Measurements from ENCODE around the gene COX4I1.

COX4I1 gene

GRCh38 chr16:85849388-85849787 lies 49.9 kb downstream of the COX4I1 start:
- DNase-seq (ENCODE audit: extremely low spot score) = no peak
- ChIA-PET POLR2A (no interaction called here), CTCF (interaction anchor here (0.6 to 1.1 kb wide), 3 partner anchors 28 to 85 kb away, joined by 3 to 5 read pairs (median 3); no protein-coding TSS in a partner anchor)
- TF ChIP-seq BHLHE40 (IDR thresholded peaks at IDR 0.05; ENCODE audit: borderline replicate concordance) = no peak
- TF ChIP-seq L3MBTL2 (conservative IDR thresholded peaks at IDR 0.05) = no peak
- TF ChIP-seq PKNOX1 (IDR thresholded peaks at IDR 0.05) = no peak
- TF ChIP-seq FOXA1 (IDR thresholded peaks at IDR 0.05) = no peak
- TF ChIP-seq TARDBP (IDR thresholded peaks at IDR 0.05) = no peak
- TF ChIP-seq NFRKB (IDR thresholded peaks at IDR 0.05) = no peak
- no peak for TF ChIP-seq CTBP1 (IDR thresholded peaks at IDR 0.05; ENCODE audit: borderline replicate concordance)
- TF ChIP-seq FOXK2 (IDR thresholded peaks at IDR 0.05) = no peak
- TF ChIP-seq LEF1 (IDR thresholded peaks at IDR 0.05; ENCODE audit: borderline replicate concordance) = no peak
- TF ChIP-seq SUZ12 (IDR thresholded peaks at IDR 0.05) = no peak
- TF ChIP-seq ELF4 (IDR thresholded peaks at IDR 0.05) = no peak
- TF ChIP-seq FOXM1 (IDR thresholded peaks at IDR 0.05; ENCODE audit: borderline replicate concordance) = no peak
- no peak for TF ChIP-seq ARNT (IDR thresholded peaks at IDR 0.05)
- TF ChIP-seq ZNF384 (IDR thresholded peaks at IDR 0.05) = no peak
- TF ChIP-seq HDGF (IDR thresholded peaks at IDR 0.05; ENCODE audit: borderline replicate concordance) = no peak
- TF ChIP-seq SP1 (IDR thresholded peaks at IDR 0.05) = no peak

GRCh38 chr16:85850344-85850880 lies 50.9 kb downstream of the COX4I1 start:
- TF ChIP-seq SUZ12 (IDR thresholded peaks at IDR 0.05) (no peak), ZNF384 (IDR thresholded peaks at IDR 0.05) (no peak), TARDBP (IDR thresholded peaks at IDR 0.05) (no peak), BHLHE40 (IDR thresholded peaks at IDR 0.05; ENCODE audit: borderline replicate concordance) (no peak), FOXK2 (IDR thresholded peaks at IDR 0.05) (no peak), L3MBTL2 (conservative IDR thresholded peaks at IDR 0.05) (no peak), FOXA1 (IDR thresholded peaks at IDR 0.05) (no peak)
- POLR2A ChIA-PET = no interaction called here
- DNase-seq (ENCODE audit: extremely low spot score) = no peak
- CTCF ChIA-PET = no interaction called here

GRCh38 chr16:85851034-85851785 lies 51.7 kb downstream of the COX4I1 start:
- POLR2A ChIA-PET = no interaction called here
- no peak for DNase-seq (ENCODE audit: extremely low spot score)
- CTCF ChIA-PET = no interaction called here
- TF ChIP-seq PKNOX1 (IDR thresholded peaks at IDR 0.05) (peak; percentile 21; the same call in 1 of the 2 replicates), LEF1 (IDR thresholded peaks at IDR 0.05; ENCODE audit: borderline replicate concordance) (no peak), ELF4 (IDR thresholded peaks at IDR 0.05) (no peak), SUZ12 (IDR thresholded peaks at IDR 0.05) (no peak), L3MBTL2 (conservative IDR thresholded peaks at IDR 0.05) (no peak), CTBP1 (IDR thresholded peaks at IDR 0.05; ENCODE audit: borderline replicate concordance) (no peak)

GRCh38 chr16:85853547-85854545 lies 54.4 kb downstream of the COX4I1 start:
- ChIA-PET POLR2A (no interaction called here), CTCF (no interaction called here)
- TF ChIP-seq ARNT (IDR thresholded peaks at IDR 0.05) (no peak), FOXA1 (IDR thresholded peaks at IDR 0.05) (no peak), FOXM1 (IDR thresholded peaks at IDR 0.05; ENCODE audit: borderline replicate concordance) (no peak), FOXK2 (IDR thresholded peaks at IDR 0.05) (no peak), SP1 (IDR thresholded peaks at IDR 0.05) (no peak), LEF1 (IDR thresholded peaks at IDR 0.05; ENCODE audit: borderline replicate concordance) (no peak), HDGF (IDR thresholded peaks at IDR 0.05; ENCODE audit: borderline replicate concordance) (no peak), PKNOX1 (IDR thresholded peaks at IDR 0.05) (no peak), CTBP1 (IDR thresholded peaks at IDR 0.05; ENCODE audit: borderline replicate concordance) (no peak), BHLHE40 (IDR thresholded peaks at IDR 0.05; ENCODE audit: borderline replicate concordance) (no peak), SUZ12 (IDR thresholded peaks at IDR 0.05) (no peak), L3MBTL2 (conservative IDR thresholded peaks at IDR 0.05) (no peak)
- no peak for DNase-seq (ENCODE audit: extremely low spot score)

GRCh38 chr16:85854935-85855334 lies 55.4 kb downstream of the COX4I1 start:
- TF ChIP-seq SUZ12 (IDR thresholded peaks at IDR 0.05) = no peak
- no peak for TF ChIP-seq LEF1 (IDR thresholded peaks at IDR 0.05; ENCODE audit: borderline replicate concordance)
- TF ChIP-seq FOXK2 (IDR thresholded peaks at IDR 0.05) = no peak
- no peak for TF ChIP-seq ARNT (IDR thresholded peaks at IDR 0.05)
- TF ChIP-seq FOXA1 (IDR thresholded peaks at IDR 0.05) = no peak
- no peak for TF ChIP-seq TARDBP (IDR thresholded peaks at IDR 0.05)
- no peak for TF ChIP-seq FOXM1 (IDR thresholded peaks at IDR 0.05; ENCODE audit: borderline replicate concordance)
- TF ChIP-seq HDGF (IDR thresholded peaks at IDR 0.05; ENCODE audit: borderline replicate concordance) = no peak
- no peak for TF ChIP-seq SP1 (IDR thresholded peaks at IDR 0.05)
- no peak for TF ChIP-seq BHLHE40 (IDR thresholded peaks at IDR 0.05; ENCODE audit: borderline replicate concordance)
- TF ChIP-seq ZNF384 (IDR thresholded peaks at IDR 0.05) = no peak
- no peak for TF ChIP-seq CTBP1 (IDR thresholded peaks at IDR 0.05; ENCODE audit: borderline replicate concordance)
- no peak for TF ChIP-seq ELF4 (IDR thresholded peaks at IDR 0.05)
- TF ChIP-seq L3MBTL2 (conservative IDR thresholded peaks at IDR 0.05) = no peak
- no peak for TF ChIP-seq PKNOX1 (IDR thresholded peaks at IDR 0.05)
- no peak for TF ChIP-seq NFRKB (IDR thresholded peaks at IDR 0.05)
- CTCF ChIA-PET = no interaction called here
- POLR2A ChIA-PET = no interaction called here
- DNase-seq (ENCODE audit: extremely low spot score) = no peak

Measured in HEK293T (cell line).